ENCODE data around the gene TNFRSF21. TPM values are rescaled to one million over a fixed set of nuclear protein-coding genes. Genes with fewer than 3 reads are reported as not detected.
A peak's percentile ranks its signal among the peaks of the same experiment; 100 is the strongest.

TNFRSF21 gene
- total RNA-seq, 1 donor from 2014 or later = 24.2 TPM

GRCh38 chr6:47248446-47248845, 61.3 kb downstream of the TNFRSF21 start:
- no peak overlapping the region for H3K27ac Mint-ChIP-seq
- H3K36me3 Mint-ChIP-seq = peaks cover 4% of the 10 kb centered on the region
- peaks cover 18% of the 10 kb centered on the region for H3K4me1 Mint-ChIP-seq
- no peaks in the 10 kb centered on the region for H3K9me3 Mint-ChIP-seq
- no peak overlapping the region for H3K4me3 Mint-ChIP-seq
- no peak for DNase-seq (ENCODE audit: low spot score in 2 of 2, unreplicated experiment in 2 of 2)
- H3K27me3 Mint-ChIP-seq (ENCODE audit: low read depth) = no peaks in the 10 kb centered on the region
- no peak for TF ChIP-seq CTCF (IDR thresholded peaks at IDR 0.05; ENCODE audit: unreplicated experiment)

- Mint-ChIP-seq H3K36me3 (no peaks in the 10 kb centered on the region), H3K9me3 (no peaks in the 10 kb centered on the region), H3K27me3 (ENCODE audit: low read depth) (no peaks in the 10 kb centered on the region), H3K4me3 (no peak overlapping the region), H3K4me1 (peaks cover 23% of the 10 kb centered on the region), H3K27ac (peak overlapping the region; percentile 40)
- no peak for DNase-seq (ENCODE audit: low spot score in 2 of 2, unreplicated experiment in 2 of 2)
- no peak for TF ChIP-seq CTCF (IDR thresholded peaks at IDR 0.05; ENCODE audit: unreplicated experiment)
These were observed 62.4 kb downstream of the TNFRSF21 start for GRCh38 chr6:47247227-47247797.

GRCh38 chr6:47246551-47246950, 63.2 kb downstream of the TNFRSF21 start:
- H3K4me3 Mint-ChIP-seq = no peak overlapping the region
- H3K27me3 Mint-ChIP-seq (ENCODE audit: low read depth) = no peaks in the 10 kb centered on the region
- no peaks in the 10 kb centered on the region for H3K9me3 Mint-ChIP-seq
- no peak for TF ChIP-seq CTCF (IDR thresholded peaks at IDR 0.05; ENCODE audit: unreplicated experiment)
- no peak for DNase-seq (ENCODE audit: low spot score in 2 of 2, unreplicated experiment in 2 of 2)
- no peaks in the 10 kb centered on the region for H3K36me3 Mint-ChIP-seq
- H3K27ac Mint-ChIP-seq = no peak overlapping the region
- peaks cover 26% of the 10 kb centered on the region for H3K4me1 Mint-ChIP-seq

- TF ChIP-seq CTCF (IDR thresholded peaks at IDR 0.05; ENCODE audit: unreplicated experiment) = no peak
- Mint-ChIP-seq H3K27me3 (ENCODE audit: low read depth) (no peaks in the 10 kb centered on the region), H3K27ac (no peak overlapping the region), H3K4me3 (no peak overlapping the region), H3K36me3 (no peaks in the 10 kb centered on the region), H3K9me3 (no peaks in the 10 kb centered on the region), H3K4me1 (peaks cover 26% of the 10 kb centered on the region)
- no peak for DNase-seq (ENCODE audit: low spot score in 2 of 2, unreplicated experiment in 2 of 2)
These were observed 63.8 kb downstream of the TNFRSF21 start for GRCh38 chr6:47245745-47246371.

GRCh38 chr6:47242483-47243386, 67.0 kb downstream of the TNFRSF21 start:
- Mint-ChIP-seq H3K27me3 (ENCODE audit: low read depth) (no peaks in the 10 kb centered on the region), H3K27ac (peak overlapping the region; percentile 51), H3K36me3 (peaks cover 3% of the 10 kb centered on the region), H3K4me1 (peaks cover 17% of the 10 kb centered on the region), H3K9me3 (no peaks in the 10 kb centered on the region), H3K4me3 (no peak overlapping the region)
- no peak for TF ChIP-seq CTCF (IDR thresholded peaks at IDR 0.05; ENCODE audit: unreplicated experiment)
- DNase-seq (ENCODE audit: low spot score in 2 of 2, unreplicated experiment in 2 of 2) = peak in 1 of 2 experiments; percentile 48
